ENCODE measurements around the gene ZC3H4. TPM values are rescaled to one million over a fixed set of nuclear protein-coding genes. Genes with fewer than 3 reads are reported as not detected.
A peak's percentile ranks its signal among the peaks of the same experiment; 100 is the strongest.

Gene ZC3H4
- total RNA-seq, 1 donor from 2014 or later, result 89.1 TPM

GRCh38 chr19:47122359-47123335 lies 9.1 kb upstream of the ZC3H4 start:
- Mint-ChIP-seq H3K9me3 (no peaks in the 10 kb centered on the region), H3K27me3 (no peaks in the 10 kb centered on the region), H3K27ac (no peak overlapping the region), H3K4me1 (peaks cover 3% of the 10 kb centered on the region), H3K4me3 (no peak overlapping the region), H3K36me3 (ENCODE audit: low read depth) (no peaks in the 10 kb centered on the region)
- DNase-seq, result no peak
- ChIA-PET POLR2A (interaction anchor here (0.6 to 2.1 kb wide), 4 partner anchors 8 to 306 kb away, joined by 4 to 8 read pairs (median 4); partner anchors contain the start of gene ZC3H4), CTCF (interaction anchor here (0.7 to 3.2 kb wide), 5 partner anchors 9 to 110 kb away, joined by 3 to 21 read pairs (median 4); no protein-coding TSS in a partner anchor)
- no peak for ATAC-seq (ENCODE audit: low read depth)
- TF ChIP-seq, protein P1, sequence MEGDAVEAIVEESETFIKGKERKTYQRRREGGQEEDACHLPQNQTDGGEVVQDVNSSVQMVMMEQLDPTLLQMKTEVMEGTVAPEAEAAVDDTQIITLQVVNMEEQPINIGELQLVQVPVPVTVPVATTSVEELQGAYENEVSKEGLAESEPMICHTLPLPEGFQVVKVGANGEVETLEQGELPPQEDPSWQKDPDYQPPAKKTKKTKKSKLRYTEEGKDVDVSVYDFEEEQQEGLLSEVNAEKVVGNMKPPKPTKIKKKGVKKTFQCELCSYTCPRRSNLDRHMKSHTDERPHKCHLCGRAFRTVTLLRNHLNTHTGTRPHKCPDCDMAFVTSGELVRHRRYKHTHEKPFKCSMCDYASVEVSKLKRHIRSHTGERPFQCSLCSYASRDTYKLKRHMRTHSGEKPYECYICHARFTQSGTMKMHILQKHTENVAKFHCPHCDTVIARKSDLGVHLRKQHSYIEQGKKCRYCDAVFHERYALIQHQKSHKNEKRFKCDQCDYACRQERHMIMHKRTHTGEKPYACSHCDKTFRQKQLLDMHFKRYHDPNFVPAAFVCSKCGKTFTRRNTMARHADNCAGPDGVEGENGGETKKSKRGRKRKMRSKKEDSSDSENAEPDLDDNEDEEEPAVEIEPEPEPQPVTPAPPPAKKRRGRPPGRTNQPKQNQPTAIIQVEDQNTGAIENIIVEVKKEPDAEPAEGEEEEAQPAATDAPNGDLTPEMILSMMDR (IDR thresholded peaks at IDR 0.05), result no peak
- intact Hi-C loops (cut with micrococcal nuclease), result no loop called here

GRCh38 chr19:47120470-47121067 lies 7.0 kb upstream of the ZC3H4 start:
- no peak overlapping the region for H3K27ac Mint-ChIP-seq
- intact Hi-C loops (cut with micrococcal nuclease), result no loop called here
- DNase-seq (no peak), ATAC-seq (ENCODE audit: low read depth) (no peak)
- no peaks in the 10 kb centered on the region for H3K36me3 Mint-ChIP-seq (ENCODE audit: low read depth)
- TF ChIP-seq, protein P1 (IDR thresholded peaks at IDR 0.05), result no peak
- peaks cover 3% of the 10 kb centered on the region for H3K4me1 Mint-ChIP-seq
- ChIA-PET CTCF (interaction anchor here (0.7 to 1.9 kb wide), 4 partner anchors 39 to 108 kb away, joined by 3 to 5 read pairs (median 4); no protein-coding TSS in a partner anchor), POLR2A (no interaction called here)
- H3K27me3 Mint-ChIP-seq, result no peaks in the 10 kb centered on the region
- no peaks in the 10 kb centered on the region for H3K9me3 Mint-ChIP-seq
- no peak overlapping the region for H3K4me3 Mint-ChIP-seq

- Mint-ChIP-seq H3K27me3 (no peaks in the 10 kb centered on the region), H3K27ac (peak overlapping the region; percentile 100), H3K4me3 (peak overlapping the region; percentile 100), H3K36me3 (ENCODE audit: low read depth) (peaks cover 32% of the 10 kb centered on the region), H3K9me3 (no peaks in the 10 kb centered on the region), H3K4me1 (peaks cover 30% of the 10 kb centered on the region)
- DNase-seq, result no peak
- TF ChIP-seq, protein P1 (IDR thresholded peaks at IDR 0.05), result no peak
- intact Hi-C loops (cut with micrococcal nuclease), result loop anchor here (1.0 to 5.0 kb wide), 13 partner anchors 11 to 767 kb away; partner anchors contain the start of genes ARHGAP35, CCDC9, INAFM1 and PPP5C
- CTCF ChIA-PET, result interaction anchor here (0.7 to 1.7 kb wide), 10 partner anchors 9 to 130 kb away, joined by 3 to 6 read pairs (median 4); no protein-coding TSS in a partner anchor
- ATAC-seq (ENCODE audit: low read depth), result no peak
- POLR2A ChIA-PET, result interaction anchor here (0.6 to 4.9 kb wide), 37 partner anchors 9 to 1535 kb away, joined by 3 to 97 read pairs (median 6); partner anchors contain the start of genes CALM3, CCDC9, DACT3 and DHX34
Observed at GRCh38 chr19:47113850-47114651, 475 bp upstream of the ZC3H4 start.

GRCh38 chr19:47112166-47112996 lies 1.2 kb downstream of the ZC3H4 start:
- ChIA-PET POLR2A (interaction anchor here (0.5 to 4.9 kb wide), 41 partner anchors 9 to 1606 kb away, joined by 3 to 97 read pairs (median 6); partner anchors contain the start of genes AP2S1, CCDC9, DACT3 and INAFM1), CTCF (interaction anchor here (1.1 to 1.6 kb wide), 2 partner anchors 11 to 77 kb away, joined by 3 to 4 read pairs; no protein-coding TSS in a partner anchor)
- ATAC-seq (ENCODE audit: low read depth) (peak; percentile 36), DNase-seq (peak; percentile 82)
- Mint-ChIP-seq H3K9me3 (no peaks in the 10 kb centered on the region), H3K4me3 (peak overlapping the region; percentile 100), H3K27me3 (no peaks in the 10 kb centered on the region), H3K4me1 (peaks cover 47% of the 10 kb centered on the region), H3K27ac (peak overlapping the region; percentile 100), H3K36me3 (ENCODE audit: low read depth) (peaks cover 36% of the 10 kb centered on the region)
- intact Hi-C loops (cut with micrococcal nuclease), result loop anchor here (1.0 to 5.0 kb wide), 7 partner anchors 35 to 766 kb away; partner anchors contain the start of genes PPP5C, PRKD2 and SLC1A5
- TF ChIP-seq, protein P1 (IDR thresholded peaks at IDR 0.05), result no peak
